PFSK-1 (cell line): Measurements from ENCODE around the gene CEBPE.

Experiments
- REST ChIP-seq, 2 experiments: IDR thresholded peaks; 2 replicates each; pipeline versions ENCODE4 v1.6.1 to v1.8.0; 2011 to 2012; ENCODE audit warnings: low read depth in 2 of 2, low read length in 2 of 2, control low read depth in 1 of 2, inconsistent platforms in 1 of 2, mild to moderate bottlenecking in 1 of 2, moderate library complexity in 1 of 2; ENCODE audit not compliant: insufficient read depth in 1 of 2
- SIN3A ChIP-seq: IDR thresholded peaks from 2 replicates; pipeline ENCODE4 v1.6.1; 2012; ENCODE audit warnings: mild to moderate bottlenecking, low read length, moderate library complexity, borderline replicate concordance; ENCODE audit not compliant: insufficient read depth
- TAF1 ChIP-seq: IDR thresholded peaks from 2 replicates; pipeline ENCODE4 v1.6.1; 2012; ENCODE audit warnings: low read length, control low read depth, borderline replicate concordance; ENCODE audit not compliant: insufficient read depth

GRCh38 chr14:23164949-23165348 is 45.9 kb upstream of the CEBPE start:
- TF ChIP-seq REST (IDR thresholded peaks at IDR 0.05; ENCODE audit: insufficient read depth in 1 of 2, low read depth in 2 of 2, low read length in 2 of 2) (no peak), TAF1 (no peak), SIN3A (no peak)
